Measurements from ENCODE around the gene CBX8.

The CBX8 gene

GRCh38 chr17:79819085-79819484, 22.2 kb upstream of the CBX8 start:
- no peak for DNase-seq

GRCh38 chr17:79818026-79818758, 21.3 kb upstream of the CBX8 start:
- DNase-seq = no peak

GRCh38 chr17:79815836-79816461, 19.1 kb upstream of the CBX8 start:
- DNase-seq = no peak

- no peak for DNase-seq
Observed at GRCh38 chr17:79814974-79815835, 18.3 kb upstream of the CBX8 start.

- no peak for DNase-seq
Observed at GRCh38 chr17:79814127-79814973, 17.5 kb upstream of the CBX8 start.

GRCh38 chr17:79813297-79814126, 16.6 kb upstream of the CBX8 start:
- no peak for DNase-seq

- DNase-seq = no peak
Observed at GRCh38 chr17:79812353-79813258, 15.7 kb upstream of the CBX8 start.

- DNase-seq = no peak
Observed at GRCh38 chr17:79811868-79812352, 15.0 kb upstream of the CBX8 start.

GRCh38 chr17:79811011-79811867, 14.4 kb upstream of the CBX8 start:
- DNase-seq = no peak

- peak; percentile 81 for DNase-seq
Observed at GRCh38 chr17:79810130-79811010, 13.5 kb upstream of the CBX8 start.

GRCh38 chr17:79809530-79810129, 12.8 kb upstream of the CBX8 start:
- no peak for DNase-seq

GRCh38 chr17:79808763-79809529, 12.1 kb upstream of the CBX8 start:
- DNase-seq = no peak

- DNase-seq = no peak
Observed at GRCh38 chr17:79806863-79807720, 10.2 kb upstream of the CBX8 start.

- no peak for DNase-seq
Observed at GRCh38 chr17:79806446-79806760, 9.5 kb upstream of the CBX8 start.

GRCh38 chr17:79804856-79805696, 8.2 kb upstream of the CBX8 start:
- DNase-seq = no peak
